ENCODE results near the gene USP36. TPM values are rescaled to one million over a fixed set of nuclear protein-coding genes. Genes with fewer than 3 reads are reported as not detected.
A peak's percentile ranks its signal among the peaks of the same experiment; 100 is the strongest.
"Not testable (repeated sequence)": the region's sequence is repeated elsewhere in the genome, so short reads cannot be mapped to it uniquely, and the experiment has no call there.

The USP36 gene
- total RNA-seq, 2 experiments from 2014 or later, result 87.8 to 94.3 TPM

DNA sequence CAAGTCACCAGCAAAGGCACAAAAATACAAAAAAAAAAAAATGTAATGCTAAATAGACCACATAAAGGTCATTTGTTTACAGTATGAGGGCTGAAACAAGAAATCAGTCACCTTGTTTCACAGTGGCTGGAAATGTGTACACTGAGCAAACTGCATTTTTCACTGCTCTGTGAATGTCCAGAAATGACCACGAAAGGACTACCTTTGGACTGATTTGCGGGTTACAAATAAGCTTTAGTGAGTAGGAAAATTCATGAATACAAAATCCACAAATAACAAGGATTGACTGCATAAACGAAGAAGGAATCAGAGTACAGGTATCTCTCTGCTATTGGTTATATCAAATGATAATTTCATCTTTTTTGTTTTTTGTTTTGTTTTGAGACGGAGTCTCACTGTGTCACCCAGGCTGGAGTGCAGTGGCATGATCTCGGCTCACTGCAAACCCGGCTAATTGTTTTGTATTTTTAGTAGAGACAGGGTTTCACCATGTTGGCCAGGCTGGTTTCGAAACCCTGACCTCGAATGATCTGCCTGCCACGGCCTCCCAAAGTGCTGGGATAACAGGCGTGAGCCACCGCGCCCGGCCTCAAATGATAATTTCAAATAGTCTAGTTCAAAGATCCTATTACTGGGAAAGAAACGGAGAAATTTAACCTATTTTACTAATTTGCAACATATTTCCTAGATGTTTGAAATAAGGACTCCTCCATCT is 89.0 kb downstream of the USP36 start:
- H3K9me3 Mint-ChIP-seq, result no peaks in the 10 kb centered on the region
- POLR2A ChIA-PET, result interaction anchor here (0.5 to 0.7 kb wide), 3 partner anchors 11 to 485 kb away, joined by 3 to 6 read pairs (median 3); no protein-coding TSS in a partner anchor
- peak overlapping the region; percentile 60 for H3K27ac Mint-ChIP-seq
- DNase-seq (no peak), ATAC-seq (ENCODE audit: low read depth) (no peak)
- H3K4me1 Mint-ChIP-seq, result peaks cover 70% of the 10 kb centered on the region
- no peaks in the 10 kb centered on the region for H3K27me3 Mint-ChIP-seq
- H3K36me3 Mint-ChIP-seq, result peaks cover 12% of the 10 kb centered on the region
- H3K4me3 Mint-ChIP-seq, result no peak overlapping the region

DNA sequence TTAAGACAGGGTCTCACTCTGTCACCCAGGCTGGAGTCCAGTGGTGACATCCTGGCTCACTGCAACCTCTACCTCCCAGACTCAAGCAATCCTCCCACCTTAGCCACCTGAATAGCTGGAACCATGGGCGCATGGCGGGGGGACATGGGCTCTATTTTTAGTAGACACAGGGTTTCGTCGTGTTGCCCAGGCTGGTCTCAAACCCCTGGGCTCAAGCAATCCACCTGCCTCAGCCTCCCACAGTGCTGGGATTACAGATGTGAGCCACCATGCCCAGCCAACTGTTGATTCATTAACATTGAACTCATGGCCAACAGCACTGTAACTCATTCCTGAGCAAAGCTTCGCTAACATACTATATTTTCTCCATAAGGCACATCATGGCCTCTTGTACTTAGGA is 89.6 kb downstream of the USP36 start:
- POLR2A ChIA-PET, result interaction anchor here (0.5 to 2.8 kb wide), 5 partner anchors 8 to 485 kb away, joined by 3 to 20 read pairs (median 3); no protein-coding TSS in a partner anchor
- H3K9me3 Mint-ChIP-seq; H3K4me3 Mint-ChIP-seq; ATAC-seq (ENCODE audit: low read depth); H3K27me3 Mint-ChIP-seq; DNase-seq; H3K27ac Mint-ChIP-seq: not testable (repeated sequence)
- Mint-ChIP-seq H3K36me3 (peaks cover 12% of the 10 kb centered on the region), H3K4me1 (peaks cover 71% of the 10 kb centered on the region)

- ATAC-seq (ENCODE audit: low read depth) (peak; percentile 93), DNase-seq (peak; percentile 71)
- peaks cover 78% of the 10 kb centered on the region for H3K4me1 Mint-ChIP-seq
- H3K27me3 Mint-ChIP-seq, result no peaks in the 10 kb centered on the region
- no peaks in the 10 kb centered on the region for H3K9me3 Mint-ChIP-seq
- peak overlapping the region; percentile 79 for H3K4me3 Mint-ChIP-seq
- POLR2A ChIA-PET, result interaction anchor here (0.7 to 4.6 kb wide), 14 partner anchors 9 to 41 kb away, joined by 3 to 41 read pairs (median 4); no protein-coding TSS in a partner anchor
- H3K27ac Mint-ChIP-seq, result peak overlapping the region; percentile 93
- peaks cover 12% of the 10 kb centered on the region for H3K36me3 Mint-ChIP-seq
These were observed 91.8 kb downstream of the USP36 start for GRCh38 chr17:78748730-78749317.

DNA sequence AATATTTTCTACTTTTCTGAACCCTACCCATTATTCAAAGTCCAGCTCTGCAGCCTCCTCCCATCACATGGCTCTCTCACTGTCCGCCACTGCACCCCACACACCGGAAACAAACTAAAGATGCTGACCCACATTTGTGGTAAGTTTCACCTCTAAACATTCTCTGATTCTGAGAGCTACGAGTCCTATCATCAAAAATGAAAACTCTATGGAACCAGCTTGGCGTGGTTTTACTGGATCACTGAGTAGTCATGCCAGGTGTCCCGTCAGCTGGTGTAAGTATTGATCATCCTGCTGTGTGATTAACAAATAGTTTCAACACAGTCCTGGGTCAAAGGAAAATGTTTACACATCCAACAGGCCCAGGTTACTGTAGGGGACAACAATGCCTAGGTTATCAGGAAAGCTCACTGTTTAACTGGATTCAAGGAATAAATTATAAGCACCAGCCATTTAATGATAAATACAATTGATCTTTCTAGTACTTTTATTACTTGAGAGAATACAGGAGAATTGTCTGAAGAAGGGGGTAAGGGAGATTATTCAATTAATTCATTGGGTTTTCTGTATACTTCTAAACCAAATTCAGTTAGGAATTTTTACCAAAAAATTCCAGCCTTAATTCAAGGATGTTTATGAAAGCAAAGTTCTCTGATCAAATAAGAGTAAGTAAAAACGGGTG is 92.4 kb downstream of the USP36 start:
- Mint-ChIP-seq H3K4me3 (peak overlapping the region; percentile 79), H3K27ac (peak overlapping the region; percentile 93), H3K9me3 (no peaks in the 10 kb centered on the region), H3K4me1 (peaks cover 77% of the 10 kb centered on the region), H3K36me3 (peaks cover 13% of the 10 kb centered on the region), H3K27me3 (no peaks in the 10 kb centered on the region)
- POLR2A ChIA-PET, result interaction anchor here (0.6 to 4.6 kb wide), 15 partner anchors 9 to 335 kb away, joined by 3 to 41 read pairs (median 5); no protein-coding TSS in a partner anchor
- no peak for DNase-seq
- peak; percentile 17 for ATAC-seq (ENCODE audit: low read depth)

DNA sequence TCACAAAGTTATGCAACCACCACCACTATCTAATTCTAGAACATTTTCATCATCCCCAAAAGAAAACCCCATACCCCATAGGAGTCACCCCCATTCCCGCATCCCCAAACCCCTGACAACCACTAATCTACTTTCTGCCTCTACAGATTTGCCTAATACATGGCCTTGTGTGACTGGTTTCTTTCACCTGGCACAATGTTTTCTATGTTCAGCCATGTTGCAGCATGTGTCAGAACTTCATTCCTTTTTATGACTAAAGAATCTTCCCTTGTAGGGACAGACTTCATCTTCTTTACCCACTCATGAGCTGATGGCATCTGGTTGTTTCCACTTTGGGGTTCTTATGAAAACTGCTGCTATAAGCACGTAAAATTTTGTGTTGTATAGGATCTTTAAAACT is 93.1 kb downstream of the USP36 start:
- no peaks in the 10 kb centered on the region for H3K27me3 Mint-ChIP-seq
- H3K27ac Mint-ChIP-seq, result peak overlapping the region; percentile 93
- peak overlapping the region; percentile 3 for H3K4me3 Mint-ChIP-seq
- no peaks in the 10 kb centered on the region for H3K9me3 Mint-ChIP-seq
- peaks cover 77% of the 10 kb centered on the region for H3K4me1 Mint-ChIP-seq
- no peak for DNase-seq
- POLR2A ChIA-PET, result interaction anchor here (0.6 to 4.6 kb wide), 6 partner anchors 12 to 33 kb away, joined by 4 to 41 read pairs (median 13); no protein-coding TSS in a partner anchor
- H3K36me3 Mint-ChIP-seq, result peaks cover 11% of the 10 kb centered on the region
- no peak for ATAC-seq (ENCODE audit: low read depth)

- peak overlapping the region; percentile 93 for H3K27ac Mint-ChIP-seq
- POLR2A ChIA-PET, result interaction anchor here (0.7 to 4.6 kb wide), 4 partner anchors 10 to 39 kb away, joined by 5 to 41 read pairs (median 7); no protein-coding TSS in a partner anchor
- no peaks in the 10 kb centered on the region for H3K27me3 Mint-ChIP-seq
- peaks cover 77% of the 10 kb centered on the region for H3K4me1 Mint-ChIP-seq
- peaks cover 7% of the 10 kb centered on the region for H3K36me3 Mint-ChIP-seq
- no peak for DNase-seq
- peak overlapping the region; percentile 3 for H3K4me3 Mint-ChIP-seq
- no peaks in the 10 kb centered on the region for H3K9me3 Mint-ChIP-seq
- no peak for ATAC-seq (ENCODE audit: low read depth)
These were observed 93.7 kb downstream of the USP36 start for GRCh38 chr17:78746949-78747269.

DNA sequence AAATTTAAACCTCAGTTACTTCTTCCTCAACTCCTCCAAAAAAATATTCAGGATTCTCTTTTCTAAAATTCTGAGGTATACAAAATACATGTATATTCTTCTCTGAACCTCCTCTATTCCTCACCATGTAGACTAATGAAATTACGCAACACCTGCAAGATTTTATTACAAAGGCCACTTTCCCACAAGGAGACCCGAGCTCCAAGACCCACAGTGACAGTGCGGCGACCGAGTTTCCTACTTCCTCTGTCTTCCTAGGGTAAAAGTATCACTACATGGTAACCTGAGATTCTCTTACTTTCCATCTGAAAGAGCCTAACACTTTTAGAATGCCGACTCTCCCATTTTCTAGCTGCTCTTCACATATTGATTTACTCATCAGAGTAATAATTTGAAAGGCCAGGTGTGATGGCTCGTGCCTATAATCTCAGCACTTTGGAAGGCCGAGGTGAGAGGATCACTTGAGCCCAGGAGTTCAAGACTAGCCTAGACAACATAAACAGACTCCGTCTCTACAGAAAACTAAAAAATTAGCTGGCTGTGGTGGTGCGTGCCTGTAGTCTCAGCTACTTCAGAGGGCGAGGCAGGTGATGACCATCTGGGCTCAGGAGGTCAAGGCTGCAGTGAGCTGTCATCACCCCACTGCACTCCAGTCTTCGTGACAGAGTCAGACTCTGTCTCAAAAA is 94.2 kb downstream of the USP36 start:
- H3K4me3 Mint-ChIP-seq, result no peak overlapping the region

More for the DNA sequence above, 94.2 kb downstream of the USP36 start:
- DNase-seq (no peak), ATAC-seq (ENCODE audit: low read depth) (no peak)
- POLR2A ChIA-PET, result interaction anchor here (0.7 to 4.6 kb wide), 4 partner anchors 10 to 38 kb away, joined by 5 to 41 read pairs (median 7); no protein-coding TSS in a partner anchor
- Mint-ChIP-seq H3K9me3 (no peaks in the 10 kb centered on the region), H3K27me3 (no peaks in the 10 kb centered on the region), H3K36me3 (peaks cover 6% of the 10 kb centered on the region), H3K4me1 (peaks cover 75% of the 10 kb centered on the region), H3K27ac (peak overlapping the region; percentile 41)

Other genes with a start within 250 kb of the USP36 start
- gene CYTH1, start 58.5 kb downstream of the USP36 start, total RNA-seq, result 100 to 1,000 TPM; 180 to 200 TPM
- under 1 TPM in 1 of 2 experiments, not detected in 1; 0.23 TPM for gene CEP295NL, start 62.4 kb upstream of the USP36 start, total RNA-seq
- 1 to 10 TPM; 5.0 to 6.0 TPM for gene TIMP2, start 84.6 kb upstream of the USP36 start, total RNA-seq
- gene LGALS3BP, start 139.1 kb upstream of the USP36 start, total RNA-seq, result 100 to 1,000 TPM; 193 to 222 TPM
- 10 to 100 TPM; 56.0 to 61.5 TPM for gene CANT1, start 168.9 kb upstream of the USP36 start, total RNA-seq
- gene C1QTNF1, start 183.4 kb upstream of the USP36 start, total RNA-seq, result not detected
- gene ENGASE, start 234.0 kb upstream of the USP36 start, total RNA-seq, result 10 to 100 TPM; 72.8 to 78.2 TPM

Data from activated naive CD8-positive, alpha-beta T cell treated with anti-CD3 and anti-CD28 coated beads, Interleukin-2, amount 10 ng/mL, durations not matched to agents 7 days and 5 days (primary cell).